GM23338 (cell line): ENCODE results near the gene GLI1.

ENCODE experiments used
- CREB1 ChIP-seq: fragments of 250-450 bp; sonication (Bioruptor Pico); IDR thresholded peaks from 2 replicates; pipeline ENCODE4 v1.5.0; 2020; ENCODE audit warnings: low read depth, mild to moderate bottlenecking, moderate library complexity
- CTCF ChIP-seq, 2 experiments: fragments of 200-600 bp in 1 of 2; sonication (generic) in 1 of 2; conservative IDR thresholded peaks; 2 replicates each; pipeline versions ENCODE4 v1.5.1 to v1.6.1; 2016 to 2017; ENCODE audit warnings: antibody characterized with exemption in 2 of 2, low read depth in 2 of 2, mild to moderate bottlenecking in 2 of 2, moderate library complexity in 1 of 2
- EZH2 ChIP-seq: fragments of 200-600 bp; sonication (generic); IDR thresholded peaks from one replicate; pipeline ENCODE4 v1.8.0; 2017; ENCODE audit warnings: antibody characterized with exemption, mild to moderate bottlenecking, low read depth; ENCODE audit not compliant: unreplicated experiment
- EZH2phosphoT487 ChIP-seq: fragments of 200-600 bp; sonication (generic); IDR thresholded peaks from one replicate; pipeline ENCODE4 v1.8.1; 2018; ENCODE audit warnings: antibody characterized with exemption; ENCODE audit not compliant: unreplicated experiment
- ZNF114 ChIP-seq: fragments of 250-450 bp; sonication (Bioruptor Pico); IDR thresholded peaks from 2 replicates; pipeline ENCODE4 v1.5.0; 2020; ENCODE audit warnings: mild to moderate bottlenecking, moderate library complexity

- TF ChIP-seq CTCF (conservative IDR thresholded peaks at IDR 0.05; ENCODE audit: low read depth in 2 of 2) (peak; percentile 81 to 89), EZH2phosphoT487 (no peak), ZNF114 (CRISPR knock-in tag) (no peak), CREB1 (CRISPR knock-in tag) (no peak), EZH2 (no peak)
These were observed 16.8 kb downstream of the GLI1 start for GRCh38 chr12:57476162-57476992.
